Natural killer cell treated with Interleukin-12 subunit alpha and Interleukin-12 subunit beta and Interleukin-15 and Interleukin-18, amount 100 ng/mL, for 72 hours (primary cell): Measurements from ENCODE around the gene AHCYL1. TPM values are rescaled to one million over a fixed set of nuclear protein-coding genes. Genes with fewer than 3 reads are reported as not detected.
A peak's percentile ranks its signal among the peaks of the same experiment; 100 is the strongest.

Source experiments
- ATAC-seq, 2 donors: fragments of 150-1000 bp; cut with Tn5 transposase in 1 of 2; sonication (Bioruptor Pico), chemical (Tn5 transposase) in 1 of 2; 2 replicates each; pipeline ENCODE4 v1.10.0; 2021
- DNase-seq: peaks from one replicate; pipeline ENCODE4 v3.0.0; 2022; ENCODE audit warnings: low spot score
- H3K27ac Mint-ChIP-seq, 2 donors: 1 replicate in 1 of 2; 2 replicates in 1 of 2; pipeline ENCODE4 v1.8.0; 2022; ENCODE audit warnings: mixed read lengths in 2 of 2, mild to moderate bottlenecking in 1 of 2, moderate library complexity in 1 of 2
- H3K27me3 Mint-ChIP-seq, 2 donors: 1 replicate in 1 of 2; 2 replicates in 1 of 2; pipeline ENCODE4 v1.8.0; 2022; ENCODE audit warnings: mixed read lengths in 2 of 2
- H3K36me3 Mint-ChIP-seq: one replicate; pipeline ENCODE4 v1.8.0; 2022; ENCODE audit warnings: mixed read lengths
- H3K4me1 Mint-ChIP-seq, 2 donors: 1 replicate in 1 of 2; 2 replicates in 1 of 2; pipeline ENCODE4 v1.8.0; 2022; ENCODE audit warnings: low read depth in 2 of 2, mixed read lengths in 2 of 2, mild to moderate bottlenecking in 1 of 2
- H3K4me3 Mint-ChIP-seq: one replicate; pipeline ENCODE4 v1.8.0; 2022; ENCODE audit warnings: mixed read lengths
- H3K9me3 Mint-ChIP-seq: 2 replicates; pipeline ENCODE4 v1.8.0; 2022; ENCODE audit warnings: mixed read lengths
- total RNA-seq, 2 donors: library from RNA; stranded (reverse); gene quantifications; one replicate each; pipeline ENCODE4 v1.2.3, GENCODE V29; 2022

Gene AHCYL1
- total RNA-seq, 2 donors from 2014 or later, result 44.8 to 47.8 TPM

DNA sequence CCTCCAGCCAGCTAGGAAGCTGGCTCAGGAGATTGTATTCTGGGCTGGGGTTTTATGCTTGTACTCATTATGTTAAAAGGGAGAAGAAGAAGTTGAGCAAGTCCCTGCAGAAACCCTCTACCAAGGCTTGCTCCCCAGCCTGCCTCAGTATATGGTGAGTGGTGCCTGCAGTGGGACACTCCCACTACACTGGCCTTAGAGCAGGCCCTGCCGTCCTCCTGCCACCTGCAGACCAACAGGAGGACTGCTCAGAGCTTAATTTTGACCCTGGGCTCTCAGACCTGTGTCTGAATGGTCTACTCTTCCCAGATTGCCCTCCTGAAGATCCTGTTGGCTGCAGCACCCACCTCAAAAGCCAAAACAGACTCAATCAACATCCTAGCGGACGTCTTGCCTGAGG, 62.9 kb downstream of the AHCYL1 start:
- no peak overlapping the region for H3K4me3 Mint-ChIP-seq
- H3K9me3 Mint-ChIP-seq, result no peaks in the 10 kb centered on the region
- DNase-seq (no peak), ATAC-seq (no peak)
- H3K27ac Mint-ChIP-seq, result no peak overlapping the region
- H3K4me1 Mint-ChIP-seq, result no peaks in the 10 kb centered on the region
- H3K27me3 Mint-ChIP-seq, result no peaks in the 10 kb centered on the region
- peaks cover 26% of the 10 kb centered on the region for H3K36me3 Mint-ChIP-seq

DNA sequence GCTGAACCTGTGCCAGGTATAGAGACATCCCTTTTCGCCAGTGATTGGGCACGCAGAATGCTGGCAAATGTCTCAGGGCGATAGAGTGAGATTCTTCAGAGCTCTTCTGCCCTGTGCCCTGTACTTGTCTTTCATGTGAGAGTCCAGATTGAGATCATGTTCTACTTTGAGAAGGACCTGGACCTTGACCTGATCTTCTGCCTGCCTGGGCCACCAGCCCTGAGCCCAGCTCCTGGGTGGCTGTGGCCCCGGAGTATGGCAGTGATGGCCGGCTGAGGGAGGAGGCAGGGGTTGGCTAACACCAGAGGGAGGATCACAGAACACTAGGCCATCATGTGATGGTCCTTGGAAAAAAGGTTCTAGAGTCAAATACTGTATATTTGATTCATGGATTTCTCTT, 63.7 kb downstream of the AHCYL1 start:
- H3K27me3 Mint-ChIP-seq, result no peaks in the 10 kb centered on the region
- ATAC-seq (no peak), DNase-seq (no peak)
- H3K27ac Mint-ChIP-seq, result no peak overlapping the region
- no peak overlapping the region for H3K4me3 Mint-ChIP-seq
- H3K36me3 Mint-ChIP-seq, result peaks cover 31% of the 10 kb centered on the region
- H3K4me1 Mint-ChIP-seq, result no peaks in the 10 kb centered on the region
- no peaks in the 10 kb centered on the region for H3K9me3 Mint-ChIP-seq

DNA sequence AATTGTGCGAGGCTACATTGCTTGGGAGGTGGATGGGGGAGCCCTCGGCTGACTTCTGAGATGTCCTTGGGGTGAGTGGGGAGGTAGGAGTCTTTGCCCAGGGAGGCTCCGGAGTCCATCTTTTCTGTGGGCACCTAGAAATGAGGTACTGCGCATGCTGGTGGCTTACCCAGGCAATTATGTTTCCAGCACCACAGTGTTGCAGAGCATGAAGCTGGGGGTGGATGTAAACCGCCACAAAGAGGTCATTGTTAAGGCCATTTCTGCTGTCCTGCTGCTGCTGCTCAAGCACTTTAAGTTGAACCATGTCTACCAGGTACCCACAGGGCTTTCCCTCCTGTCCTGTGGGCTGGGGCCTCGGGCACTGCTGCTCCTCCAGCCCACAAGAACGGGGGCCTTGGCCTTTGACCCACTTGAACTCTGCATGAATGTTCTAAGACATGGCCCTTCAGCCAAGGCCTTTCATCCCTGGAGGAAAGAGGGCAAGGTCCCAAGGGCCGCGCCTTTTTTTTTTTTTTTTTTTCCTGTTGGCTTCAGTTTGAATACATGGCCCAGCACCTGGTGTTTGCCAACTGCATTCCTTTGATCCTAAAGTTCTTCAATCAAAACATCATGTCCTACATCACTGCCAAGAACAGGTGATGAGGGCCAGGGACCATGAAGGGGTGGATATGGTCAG, 64.5 kb downstream of the AHCYL1 start:
- no peak overlapping the region for H3K27ac Mint-ChIP-seq

DNA sequence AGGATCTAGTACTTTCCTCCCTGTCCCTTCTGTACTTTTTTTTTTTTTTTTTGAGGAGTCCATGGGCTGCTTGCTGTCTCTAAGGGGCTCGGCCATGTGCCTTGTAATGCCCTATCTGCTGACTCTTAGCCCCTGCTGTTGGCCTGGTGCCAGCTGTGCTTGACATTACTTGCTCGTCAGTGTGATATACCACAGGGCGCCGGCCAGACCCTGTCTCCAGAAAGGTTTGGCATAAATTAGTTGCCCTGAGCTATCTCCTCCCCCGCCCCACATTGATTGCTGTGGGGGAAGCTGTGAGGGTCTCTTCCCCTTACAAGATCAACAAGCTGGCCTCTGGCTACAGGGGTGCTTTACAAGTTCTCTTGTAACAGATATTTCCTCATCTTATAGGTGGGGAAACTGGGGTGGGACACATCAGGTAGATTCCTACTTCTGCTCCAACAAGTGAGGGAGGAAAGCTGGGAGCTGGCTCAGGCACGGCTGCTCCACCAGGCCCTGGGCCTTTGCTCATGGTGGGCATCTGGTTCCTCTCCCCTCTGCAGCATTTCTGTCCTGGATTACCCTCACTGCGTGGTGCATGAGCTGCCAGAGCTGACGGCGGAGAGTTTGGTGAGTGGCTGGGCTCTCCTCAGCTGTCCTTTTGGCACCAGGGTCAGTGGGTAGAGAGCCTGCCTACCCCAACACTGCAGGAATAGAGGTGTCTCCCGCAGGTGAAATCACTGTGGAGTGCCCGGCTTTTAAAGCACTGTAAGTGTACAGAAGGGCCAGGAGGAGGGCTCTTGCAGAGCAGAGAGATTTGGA, 65.4 kb downstream of the AHCYL1 start:
- no peak for ATAC-seq
- H3K36me3 Mint-ChIP-seq, result peaks cover 25% of the 10 kb centered on the region
- H3K9me3 Mint-ChIP-seq, result no peaks in the 10 kb centered on the region
- H3K4me1 Mint-ChIP-seq, result no peaks in the 10 kb centered on the region
- no peak overlapping the region for H3K27ac Mint-ChIP-seq
- no peak overlapping the region for H3K4me3 Mint-ChIP-seq
- no peak for DNase-seq
- no peaks in the 10 kb centered on the region for H3K27me3 Mint-ChIP-seq

More for the DNA sequence above, 64.5 kb downstream of the AHCYL1 start:
- no peaks in the 10 kb centered on the region for H3K9me3 Mint-ChIP-seq
- ATAC-seq (no peak), DNase-seq (no peak)
- no peaks in the 10 kb centered on the region for H3K27me3 Mint-ChIP-seq
- H3K36me3 Mint-ChIP-seq, result peaks cover 27% of the 10 kb centered on the region
- no peak overlapping the region for H3K4me3 Mint-ChIP-seq
- no peaks in the 10 kb centered on the region for H3K4me1 Mint-ChIP-seq

DNA sequence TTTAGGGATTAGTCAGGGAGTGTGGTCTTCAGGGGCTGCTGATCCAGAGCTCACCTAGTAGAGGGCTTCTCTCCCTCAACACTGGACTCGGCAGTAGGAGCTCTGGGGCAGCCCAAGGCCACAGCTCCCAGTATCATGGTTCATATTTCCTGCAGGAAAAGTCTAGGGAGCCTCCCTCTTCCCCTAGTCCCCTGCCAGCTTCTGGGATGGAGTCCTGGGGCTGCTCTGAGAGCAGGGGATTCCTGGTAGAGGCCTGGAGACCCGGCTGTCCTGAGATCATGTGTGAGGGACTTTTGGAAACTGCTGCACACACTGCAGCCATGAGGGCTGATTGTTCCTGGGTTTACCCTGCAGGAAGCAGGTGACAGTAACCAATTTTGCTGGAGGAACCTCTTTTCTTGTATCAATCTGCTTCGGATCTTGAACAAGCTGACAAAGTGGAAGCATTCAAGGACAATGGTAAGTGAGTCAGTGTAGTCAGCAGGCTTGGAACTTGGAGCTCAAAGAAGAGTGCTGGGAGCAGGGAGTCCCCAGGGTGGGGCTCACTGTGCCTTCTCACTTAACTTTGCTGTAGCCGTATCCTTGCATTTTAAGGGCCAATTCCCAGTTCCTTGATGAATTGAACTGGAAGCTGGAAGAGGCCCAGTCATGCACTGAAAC, 66.2 kb downstream of the AHCYL1 start:
- no peaks in the 10 kb centered on the region for H3K27me3 Mint-ChIP-seq
- ATAC-seq, result no peak
- no peaks in the 10 kb centered on the region for H3K4me1 Mint-ChIP-seq
- no peaks in the 10 kb centered on the region for H3K9me3 Mint-ChIP-seq
- no peak overlapping the region for H3K27ac Mint-ChIP-seq
- peaks cover 20% of the 10 kb centered on the region for H3K36me3 Mint-ChIP-seq
- no peak for DNase-seq
- H3K4me3 Mint-ChIP-seq, result no peak overlapping the region

DNA sequence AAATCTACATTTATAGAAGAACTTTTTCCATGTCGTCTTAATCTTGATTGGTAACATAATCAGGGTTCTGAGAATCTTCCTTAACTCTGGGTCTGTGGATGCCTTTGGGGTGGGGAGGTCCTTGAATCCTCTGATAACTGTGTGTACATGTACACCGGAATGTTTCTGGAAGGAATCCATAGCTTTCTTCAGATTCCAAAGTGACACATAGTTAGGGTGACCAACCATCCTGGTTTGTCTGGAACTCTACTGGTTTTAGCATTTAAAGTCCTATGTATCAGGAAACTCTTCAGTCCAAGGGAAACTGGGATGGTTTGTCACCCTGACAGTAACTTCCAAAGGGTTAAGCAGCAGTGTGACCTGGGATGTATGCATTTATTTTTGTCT, 66.7 kb downstream of the AHCYL1 start:
- ATAC-seq, result no peak
- Mint-ChIP-seq H3K4me3 (no peak overlapping the region), H3K9me3 (no peaks in the 10 kb centered on the region), H3K27ac (no peak overlapping the region), H3K36me3 (peaks cover 22% of the 10 kb centered on the region), H3K27me3 (no peaks in the 10 kb centered on the region), H3K4me1 (no peaks in the 10 kb centered on the region)
- no peak for DNase-seq

DNA sequence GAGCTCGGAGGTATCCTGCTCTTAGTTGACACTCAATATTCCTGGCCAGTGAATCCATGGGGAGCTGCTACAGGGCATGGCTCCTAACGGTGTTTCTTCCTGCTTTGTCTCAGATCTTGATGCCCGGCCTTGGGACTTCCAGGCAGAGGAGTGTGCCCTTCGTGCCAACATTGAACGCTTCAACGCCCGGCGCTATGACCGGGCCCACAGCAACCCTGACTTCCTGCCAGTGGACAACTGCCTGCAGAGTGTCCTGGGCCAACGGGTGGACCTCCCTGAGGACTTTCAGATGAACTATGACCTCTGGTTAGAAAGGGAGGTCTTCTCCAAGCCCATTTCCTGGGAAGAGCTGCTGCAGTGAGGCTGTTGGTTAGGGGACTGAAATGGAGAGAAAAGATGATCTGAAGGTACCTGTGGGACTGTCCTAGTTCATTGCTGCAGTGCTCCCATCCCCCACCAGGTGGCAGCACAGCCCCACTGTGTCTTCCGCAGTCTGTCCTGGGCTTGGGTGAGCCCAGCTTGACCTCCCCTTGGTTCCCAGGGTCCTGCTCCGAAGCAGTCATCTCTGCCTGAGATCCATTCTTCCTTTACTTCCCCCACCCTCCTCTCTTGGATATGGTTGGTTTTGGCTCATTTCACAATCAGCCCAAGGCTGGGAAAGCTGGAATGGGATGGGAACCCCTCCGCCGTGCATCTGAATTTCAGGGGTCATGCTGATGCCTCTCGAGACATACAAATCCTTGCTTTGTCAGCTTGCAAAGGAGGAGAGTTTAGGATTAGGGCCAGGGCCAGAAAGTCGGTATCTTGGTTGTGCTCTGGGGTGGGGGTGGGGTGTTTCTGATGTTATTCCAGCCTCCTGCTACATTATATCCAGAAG, 69.2 kb downstream of the AHCYL1 start:
- Mint-ChIP-seq H3K27ac (no peak overlapping the region), H3K36me3 (peaks cover 29% of the 10 kb centered on the region)

DNA sequence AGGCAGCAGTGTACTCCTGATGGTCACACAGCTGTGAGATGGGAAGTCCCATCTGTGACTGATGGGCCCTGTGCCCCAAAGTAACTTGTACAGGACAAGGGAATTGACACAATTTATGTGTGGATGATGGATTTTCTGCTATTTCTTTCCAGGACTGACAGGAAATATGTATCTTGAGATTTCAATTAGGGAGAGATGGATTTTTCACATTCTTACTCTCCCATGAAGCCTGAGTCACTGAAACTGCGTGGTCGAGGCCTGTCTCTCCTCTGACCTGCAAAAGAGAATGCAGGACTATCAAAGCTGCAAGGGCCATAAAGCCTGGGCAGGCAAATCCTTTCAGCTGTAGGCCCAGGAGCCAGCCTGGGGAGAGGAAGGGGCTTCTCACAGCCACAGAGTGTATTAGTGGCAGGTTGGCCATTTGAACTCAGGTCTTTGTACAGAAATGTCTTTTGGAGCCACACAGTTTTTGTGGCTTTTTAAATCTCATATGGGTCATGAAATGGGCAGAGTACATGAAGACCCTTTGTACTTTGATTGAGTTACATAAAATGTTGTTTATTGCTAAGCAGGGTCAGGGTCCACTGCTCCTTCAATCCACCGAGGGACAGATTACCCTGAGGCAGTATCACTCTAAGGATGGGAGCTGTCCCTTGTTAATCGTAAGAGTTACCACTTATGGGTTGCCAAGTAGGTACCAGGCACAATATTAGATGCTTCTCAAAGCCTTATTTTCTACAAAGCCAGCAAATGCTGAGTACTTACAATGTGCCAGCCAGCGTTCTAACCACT, 71.1 kb downstream of the AHCYL1 start:
- Mint-ChIP-seq H3K36me3 (peaks cover 28% of the 10 kb centered on the region), H3K4me3 (no peak overlapping the region), H3K27me3 (no peaks in the 10 kb centered on the region), H3K4me1 (peaks cover 4 to 5% of the 10 kb centered on the region in 2 donors), H3K9me3 (no peaks in the 10 kb centered on the region), H3K27ac (no peak overlapping the region)
- no peak for ATAC-seq
- DNase-seq, result no peak

More for the DNA sequence above, 69.2 kb downstream of the AHCYL1 start:
- ATAC-seq (peak; percentile 67 to 79), DNase-seq (peak; percentile 71)
- H3K27me3 Mint-ChIP-seq, result no peaks in the 10 kb centered on the region
- H3K4me1 Mint-ChIP-seq, result no peaks in the 10 kb centered on the region
- H3K4me3 Mint-ChIP-seq, result no peak overlapping the region
- H3K9me3 Mint-ChIP-seq, result no peaks in the 10 kb centered on the region

DNA sequence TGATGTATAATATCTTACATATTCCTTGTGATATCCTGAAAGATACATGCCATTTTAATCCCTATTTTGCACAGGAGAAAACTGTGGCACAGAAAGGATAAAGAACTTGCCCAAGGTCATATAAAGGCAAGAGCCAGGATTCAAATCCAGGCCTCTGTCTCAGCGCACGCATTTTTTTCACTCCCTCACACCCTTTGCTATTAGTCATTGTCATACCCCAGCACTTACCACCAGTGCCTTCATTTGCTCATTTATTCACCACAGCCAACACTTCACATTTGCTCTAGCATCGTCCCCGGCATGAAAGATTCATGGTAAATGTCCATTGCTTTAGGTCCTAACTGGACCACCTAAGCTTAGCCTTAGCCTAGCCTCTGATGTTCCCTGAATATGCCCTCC, 71.7 kb downstream of the AHCYL1 start:
- no peaks in the 10 kb centered on the region for H3K9me3 Mint-ChIP-seq
- no peaks in the 10 kb centered on the region for H3K27me3 Mint-ChIP-seq
- DNase-seq (no peak), ATAC-seq (no peak)
- no peak overlapping the region for H3K4me3 Mint-ChIP-seq
- H3K27ac Mint-ChIP-seq, result peak overlapping the region in 1 of 2 donors; percentile 61
- H3K4me1 Mint-ChIP-seq, result peaks cover 4 to 5% of the 10 kb centered on the region in 2 donors
- peaks cover 28% of the 10 kb centered on the region for H3K36me3 Mint-ChIP-seq

DNA sequence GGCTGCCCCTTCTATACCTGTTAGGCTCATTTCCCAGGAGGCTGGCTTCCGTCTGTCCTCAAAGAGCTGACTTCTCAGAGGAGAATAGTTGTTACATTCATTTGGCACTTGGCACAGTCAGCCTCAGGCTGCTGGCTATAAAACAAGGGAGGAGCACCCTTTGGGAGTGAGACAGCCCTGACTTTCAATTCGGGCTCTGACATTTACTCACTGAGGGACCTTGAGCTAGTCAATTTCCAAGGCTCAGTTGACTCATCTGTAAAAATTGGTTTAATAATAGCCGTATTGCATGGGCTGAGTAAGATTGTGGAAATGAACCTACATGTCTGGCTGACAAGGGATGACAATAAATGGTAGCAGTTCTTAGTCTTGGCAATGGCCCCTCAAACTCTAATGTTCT, 72.2 kb downstream of the AHCYL1 start:
- Mint-ChIP-seq H3K9me3 (no peaks in the 10 kb centered on the region), H3K27me3 (no peaks in the 10 kb centered on the region), H3K27ac (peak overlapping the region in 1 of 2 donors; percentile 61), H3K4me1 (peaks cover 4 to 5% of the 10 kb centered on the region in 2 donors), H3K4me3 (no peak overlapping the region), H3K36me3 (peaks cover 27% of the 10 kb centered on the region)
- no peak for ATAC-seq
- no peak for DNase-seq

DNA sequence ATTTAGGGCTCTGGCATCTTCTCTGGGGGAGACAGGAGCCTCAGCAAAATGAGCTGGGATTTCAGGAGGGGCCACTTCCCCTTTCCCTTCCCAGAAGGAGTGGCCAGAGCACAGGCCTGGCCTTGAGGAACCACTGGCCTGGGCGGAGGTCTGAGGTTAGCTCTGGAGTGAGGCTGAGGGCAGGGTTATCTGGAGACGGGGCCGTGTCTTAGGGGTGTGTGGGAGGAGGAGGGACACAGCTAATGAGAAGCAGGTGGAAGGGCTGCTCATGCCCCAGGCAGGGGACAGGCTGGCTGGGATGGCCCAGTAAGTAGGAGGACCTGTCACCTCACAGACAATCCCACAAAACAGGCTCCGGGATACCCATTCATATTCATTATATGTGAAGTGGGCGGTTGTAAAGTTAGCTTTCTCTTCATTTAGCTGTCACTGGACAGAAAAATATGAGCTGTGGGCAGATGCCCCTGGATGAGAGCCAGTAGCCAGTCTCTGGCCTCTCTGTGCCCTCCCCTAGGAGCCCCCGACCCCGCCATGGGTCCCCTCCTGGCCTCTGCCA, 73.5 kb downstream of the AHCYL1 start:
- no peaks in the 10 kb centered on the region for H3K27me3 Mint-ChIP-seq
- no peak for ATAC-seq
- peaks cover 4 to 5% of the 10 kb centered on the region in 2 donors for H3K4me1 Mint-ChIP-seq
- H3K4me3 Mint-ChIP-seq, result no peak overlapping the region
- no peaks in the 10 kb centered on the region for H3K9me3 Mint-ChIP-seq
- no peak for DNase-seq
- peak overlapping the region in 1 of 2 donors; percentile 48 for H3K27ac Mint-ChIP-seq
- H3K36me3 Mint-ChIP-seq, result peaks cover 17% of the 10 kb centered on the region

DNA sequence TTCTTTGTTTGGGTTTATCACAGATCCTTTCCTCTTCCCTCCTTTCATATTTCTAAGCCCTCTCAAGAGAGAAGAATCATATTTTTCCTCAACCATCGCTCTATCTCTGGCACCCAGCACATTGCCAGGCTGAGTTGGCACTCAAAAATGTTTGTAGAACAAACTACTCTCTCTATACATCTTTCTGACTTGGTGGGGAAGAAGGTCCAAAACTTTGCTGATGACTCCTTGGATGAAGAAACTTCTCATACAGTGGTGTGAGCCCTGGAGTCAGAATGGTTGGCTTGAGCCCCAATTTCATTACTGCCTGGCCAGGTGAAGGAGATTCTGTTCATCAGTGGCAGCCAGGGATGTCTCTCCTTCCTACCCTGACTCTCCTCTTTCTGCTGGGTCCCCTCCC, 74.0 kb downstream of the AHCYL1 start:
- DNase-seq, result no peak
- Mint-ChIP-seq H3K27ac (peak overlapping the region in 1 of 2 donors; percentile 45), H3K36me3 (peaks cover 16% of the 10 kb centered on the region), H3K9me3 (no peaks in the 10 kb centered on the region), H3K4me3 (no peak overlapping the region), H3K27me3 (no peaks in the 10 kb centered on the region), H3K4me1 (peaks cover 4 to 5% of the 10 kb centered on the region in 2 donors)
- ATAC-seq, result no peak
